HepG2 (cell line): ENCODE results near the gene COX4I2. TPM values are rescaled to one million over a fixed set of nuclear protein-coding genes. Genes with fewer than 3 reads are reported as not detected.
A peak's percentile ranks its signal among the peaks of the same experiment; 100 is the strongest.

Experiments
- BCL6 ChIP-seq: IDR thresholded peaks from 2 replicates; pipeline ENCODE4 v1.6.1; 2016; ENCODE audit warnings: missing genetic modification reagents, missing compliant biosample characterization
- CREBL2 ChIP-seq: sonication (generic); formaldehyde crosslinking; IDR thresholded peaks from 2 replicates; pipeline ENCODE4 v1.8.1; 2023; ENCODE audit warnings: missing genetic modification reagents, mild to moderate bottlenecking, borderline replicate concordance
- DR1 ChIP-seq: sonication (generic); formaldehyde crosslinking; IDR thresholded peaks from 2 replicates; pipeline ENCODE4 v1.8.0; 2021; ENCODE audit warnings: mild to moderate bottlenecking, missing genetic modification reagents, inconsistent platforms
- HMGA1 ChIP-seq: sonication (generic); formaldehyde crosslinking; conservative IDR thresholded peaks from 2 replicates; pipeline ENCODE4 v1.4.0; 2020; ENCODE audit warnings: missing genetic modification reagents
- MATR3 ChIP-seq: sonication (generic); formaldehyde crosslinking; IDR thresholded peaks from 2 replicates; pipeline ENCODE4 v1.4.0; 2020; ENCODE audit warnings: missing genetic modification reagents
- MIER2 ChIP-seq: IDR thresholded peaks from 2 replicates; pipeline ENCODE4 v1.6.1; 2016; ENCODE audit warnings: missing biosample characterization, missing genetic modification reagents
- MIXL1 ChIP-seq: IDR thresholded peaks from 2 replicates; pipeline ENCODE4 v1.6.1; 2016
- PTBP1 ChIP-seq: fragments of 200-400 bp; formaldehyde crosslinking; IDR thresholded peaks from 2 replicates; pipeline ENCODE4 v1.6.1; 2018; ENCODE audit warnings: low read length, low read depth; ENCODE audit not compliant: poor library complexity, severe bottlenecking
- RAD51 ChIP-seq: fragments of 450-650 bp; IDR thresholded peaks from 2 replicates; pipeline ENCODE4 v1.6.1; 2016; ENCODE audit warnings: borderline replicate concordance
- RBM22 ChIP-seq: fragments of 200-400 bp; formaldehyde crosslinking; optimal IDR thresholded peaks from 2 replicates; pipeline ENCODE3; 2017; ENCODE audit warnings: mild to moderate bottlenecking, low read length, moderate library complexity
- SMARCE1 ChIP-seq: fragments of 450-650 bp; IDR thresholded peaks from 2 replicates; pipeline ENCODE4 v1.6.1; 2017; ENCODE audit warnings: borderline replicate concordance
- SNAPC5 ChIP-seq: sonication (generic); formaldehyde crosslinking; IDR thresholded peaks from 2 replicates; pipeline ENCODE4 v1.8.1; 2023; ENCODE audit warnings: mild to moderate bottlenecking, missing genetic modification reagents, borderline replicate concordance
- TRIM24 ChIP-seq: sonication (generic); formaldehyde crosslinking; IDR thresholded peaks from 2 replicates; pipeline ENCODE4 v1.8.0; 2022; ENCODE audit warnings: mild to moderate bottlenecking, missing genetic modification reagents
- WIZ ChIP-seq: sonication (generic); formaldehyde crosslinking; IDR thresholded peaks from 2 replicates; pipeline ENCODE4 v1.5.1; 2020; ENCODE audit warnings: mild to moderate bottlenecking, missing genetic modification reagents
- ZMYM2 ChIP-seq: sonication (generic); formaldehyde crosslinking; IDR thresholded peaks from 2 replicates; pipeline ENCODE4 v1.8.0; 2022; ENCODE audit warnings: mild to moderate bottlenecking, missing genetic modification reagents
- ZNF276 ChIP-seq: sonication (generic); formaldehyde crosslinking; IDR thresholded peaks from 2 replicates; pipeline ENCODE4 v1.4.0; 2020; ENCODE audit warnings: mild to moderate bottlenecking, low read depth, missing genetic modification reagents
- ZNF441 ChIP-seq: sonication (generic); formaldehyde crosslinking; IDR thresholded peaks from 2 replicates; pipeline ENCODE4 v1.7.0; 2021; ENCODE audit warnings: missing genetic modification reagents, borderline replicate concordance
- ZNF512B ChIP-seq: sonication (generic); formaldehyde crosslinking; IDR thresholded peaks from 2 replicates; pipeline ENCODE4 v1.5.1; 2020; ENCODE audit warnings: missing genetic modification reagents, mild to moderate bottlenecking, borderline replicate concordance
- ZNF513 ChIP-seq: sonication (generic); formaldehyde crosslinking; conservative IDR thresholded peaks from 2 replicates; pipeline ENCODE4 v1.5.0; 2020; ENCODE audit warnings: missing genetic modification reagents
- ZNF652 ChIP-seq: IDR thresholded peaks from 2 replicates; pipeline ENCODE4 v1.6.1; 2016; ENCODE audit warnings: low read depth, borderline replicate concordance
- ZNF75D ChIP-seq: sonication (generic); formaldehyde crosslinking; IDR thresholded peaks from 2 replicates; pipeline ENCODE4 v1.8.1; 2023; ENCODE audit warnings: missing genetic modification reagents, mild to moderate bottlenecking, borderline replicate concordance
- ZNF766 ChIP-seq: sonication (generic); formaldehyde crosslinking; IDR thresholded peaks from 2 replicates; pipeline ENCODE4 v1.5.0; 2020; ENCODE audit warnings: missing genetic modification reagents, borderline replicate concordance
- ZNF883 ChIP-seq: sonication (generic); formaldehyde crosslinking; IDR thresholded peaks from 2 replicates; pipeline ENCODE4 v1.5.1; 2020; ENCODE audit warnings: mild to moderate bottlenecking, missing genetic modification reagents; ENCODE audit errors: not compliant biosample characterization
- ZSCAN29 ChIP-seq: sonication (generic); formaldehyde crosslinking; conservative IDR thresholded peaks from 2 replicates; pipeline ENCODE4 v1.4.0; 2020; ENCODE audit warnings: mild to moderate bottlenecking, missing genetic modification reagents
- polyA plus RNA-seq, 8 experiments: library from polyadenylated mRNA; depleted of rRNA in 3 of 8; stranded (reverse) in 7 of 8; unstranded in 1 of 8; fragments of >200 nt; fragmentation: Illumina TruSeq in 4 of 8; extraction: Trizol in 4 of 8; gene quantifications; 2 replicates each; pipeline versions ENCODE4 v1.2.1 to v1.2.3, GENCODE V29; 2011 to 2016; ENCODE audit warnings: low read depth in 4 of 8, missing spikeins in 1 of 8, mixed read lengths in 1 of 8; ENCODE audit not compliant: insufficient read depth in 1 of 8
- total RNA-seq, 5 experiments: library from RNA; depleted of rRNA; stranded (reverse); fragments of >200 nt; fragmentation: Illumina TruSeq; extraction: Trizol; gene quantifications; 2 replicates each; pipeline ENCODE4 v1.2.3, GENCODE V29; 2016; ENCODE audit warnings: low read depth in 1 of 5

The COX4I2 gene
- total and polyA plus RNA-seq, 2 of the 13 experiments (the other 11 are each of a cell fraction or from before 2014, with no cell fraction given), result 1.1 TPM; not detected in 1

- TF ChIP-seq ZNF512B (CRISPR knock-in tag) (peak; percentile 92), RAD51 (no peak), MIER2 (CRISPR knock-in tag) (peak; percentile 91), ZNF652 (peak; percentile 98), MIXL1 (CRISPR knock-in tag) (peak; percentile 99), ZNF766 (CRISPR knock-in tag) (peak; percentile 89; the same call in 1 of the 2 replicates), BCL6 (peak; percentile 99), ZNF441 (CRISPR knock-in tag) (peak; percentile 80; the same call in 1 of the 2 replicates), RBM22 (peak; percentile 4), PTBP1 (peak; percentile 90), ZNF276 (CRISPR knock-in tag) (peak; percentile 98), ZNF513 (CRISPR knock-in tag) (peak; percentile 91; the same call in 1 of the 2 replicates), ZMYM2 (CRISPR knock-in tag) (peak; percentile 94), MATR3 (CRISPR knock-in tag) (no peak), WIZ (peak; percentile 83; the same call in 1 of the 2 replicates), SMARCE1 (no peak), HMGA1 (CRISPR knock-in tag) (no peak), ZNF75D (CRISPR knock-in tag) (peak; percentile 83; the same call in 1 of the 2 replicates), DR1 (CRISPR knock-in tag) (peak; percentile 97; the same call in 1 of the 2 replicates), TRIM24 (CRISPR knock-in tag) (peak; percentile 86; the same call in 1 of the 2 replicates), ZNF883 (CRISPR knock-in tag) (peak; percentile 99), ZSCAN29 (CRISPR knock-in tag) (peak; percentile 98), CREBL2 (peak; percentile 78), SNAPC5 (CRISPR knock-in tag) (peak; percentile 97)
Observed at GRCh38 chr20:31608251-31608945, 29.3 kb upstream of the COX4I2 start (continued).
